GM19324 (cell line): Measurements from ENCODE around the gene SLC6A2.
"Not testable (repeated sequence)": the region's sequence is repeated elsewhere in the genome, so short reads cannot be mapped to it uniquely, and the experiment has no call there.

Experiments
- ATAC-seq: cut with Tn5 transposase; IDR thresholded peaks from one replicate; pipeline ENCODE4 v1.9.1; 2021; ENCODE audit warnings: mild to moderate bottlenecking, moderate library complexity; ENCODE audit not compliant: unreplicated experiment, low FRiP score

Gene SLC6A2

DNA sequence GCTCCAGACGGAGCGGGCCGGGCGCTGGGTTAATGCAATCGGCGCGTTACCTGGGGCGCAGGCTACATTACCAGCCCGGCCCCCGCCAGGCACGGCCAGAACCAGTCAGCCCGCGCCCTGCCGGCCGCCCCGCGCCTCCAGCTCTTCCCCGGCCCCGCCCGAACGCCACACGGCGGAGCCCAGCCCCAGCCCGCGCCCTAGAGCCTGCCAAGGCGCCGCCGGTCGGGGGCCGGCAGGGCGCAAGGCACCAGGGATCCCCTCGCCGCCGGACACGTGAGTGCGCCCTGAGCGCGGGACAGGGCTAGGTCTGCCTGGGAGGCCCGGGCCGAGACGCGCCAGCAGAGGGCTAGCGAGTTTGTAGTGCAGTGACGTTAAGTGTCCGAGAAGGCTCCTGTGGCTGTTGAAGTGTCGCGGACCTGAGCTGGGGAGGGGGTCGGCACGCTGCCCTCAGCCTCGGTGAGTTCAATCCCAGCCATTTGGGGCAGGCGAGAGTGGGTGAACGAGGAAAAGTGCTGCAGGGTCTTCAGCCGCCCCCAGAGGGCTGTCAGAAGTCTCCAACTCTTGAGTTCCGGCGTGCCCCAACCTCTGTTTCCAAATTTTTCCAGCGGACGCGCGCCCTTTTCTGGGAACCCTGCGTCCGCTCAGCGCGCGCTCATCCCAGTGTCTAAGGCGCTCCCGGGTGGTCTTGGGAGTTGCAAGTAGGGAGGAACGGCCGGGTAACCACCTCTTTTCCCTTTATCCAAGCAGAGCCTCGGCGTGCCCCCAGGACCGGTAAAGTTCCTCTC is at the start of gene SLC6A2:
SLC6A2 (plus strand) TSS at position 92 of the 785 bp plus-strand sequence. CDS start 707 bp downstream, outside the sequence.
- ATAC-seq: no peak

DNA sequence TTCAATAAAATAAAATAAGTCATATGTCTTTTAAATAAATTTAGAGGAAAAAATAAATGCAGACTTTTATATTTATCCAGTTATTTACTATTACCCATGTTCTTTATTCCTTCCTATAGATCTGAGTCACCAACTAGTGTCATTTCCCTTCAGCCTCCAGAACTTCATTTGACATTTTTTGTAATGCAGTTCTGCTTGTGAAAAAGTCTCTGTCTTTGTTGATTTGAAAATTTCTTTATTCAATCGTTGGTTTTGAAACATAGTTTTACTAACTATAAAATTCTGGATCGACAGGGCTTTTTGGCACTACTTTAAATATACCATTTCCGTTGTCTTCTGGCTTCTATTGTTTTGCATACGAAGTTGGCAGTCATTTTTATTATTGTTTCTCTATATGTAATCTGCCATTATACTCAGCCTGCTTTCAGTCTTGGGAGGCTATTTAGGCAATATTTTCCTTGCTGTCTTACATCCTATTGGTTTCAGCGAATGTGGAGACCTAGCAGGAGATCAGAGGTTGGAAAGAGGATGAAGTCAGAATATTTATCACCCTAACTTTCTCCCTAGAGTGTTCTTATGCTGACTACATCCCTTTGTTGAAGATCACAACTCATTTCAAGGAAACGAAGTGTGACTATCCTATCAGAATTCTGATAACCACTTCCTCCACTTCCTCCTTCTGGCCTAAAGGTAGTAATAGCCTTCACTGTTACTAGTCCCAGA is 42.0 kb upstream of the SLC6A2 start:
- ATAC-seq: no peak

DNA sequence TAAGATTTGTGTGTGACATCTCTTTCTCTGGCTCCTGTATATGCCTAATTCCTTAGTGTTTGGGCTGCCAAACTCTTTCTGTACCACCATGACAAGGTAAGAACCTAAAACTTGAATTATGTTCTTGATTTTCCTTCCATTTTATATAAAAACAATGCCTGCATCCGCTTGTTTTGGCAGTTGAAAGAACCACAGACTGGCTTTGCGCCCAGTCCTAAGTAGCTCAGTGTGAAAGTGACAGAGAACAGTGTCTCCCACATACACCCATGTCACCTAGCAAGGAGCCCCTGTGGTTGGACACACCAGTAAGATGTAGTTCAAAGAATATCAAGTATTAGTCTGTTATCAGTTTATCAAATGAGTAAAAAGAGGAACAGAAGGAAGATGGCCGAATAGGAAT is 40.7 kb upstream of the SLC6A2 start:
- ATAC-seq: no peak

DNA sequence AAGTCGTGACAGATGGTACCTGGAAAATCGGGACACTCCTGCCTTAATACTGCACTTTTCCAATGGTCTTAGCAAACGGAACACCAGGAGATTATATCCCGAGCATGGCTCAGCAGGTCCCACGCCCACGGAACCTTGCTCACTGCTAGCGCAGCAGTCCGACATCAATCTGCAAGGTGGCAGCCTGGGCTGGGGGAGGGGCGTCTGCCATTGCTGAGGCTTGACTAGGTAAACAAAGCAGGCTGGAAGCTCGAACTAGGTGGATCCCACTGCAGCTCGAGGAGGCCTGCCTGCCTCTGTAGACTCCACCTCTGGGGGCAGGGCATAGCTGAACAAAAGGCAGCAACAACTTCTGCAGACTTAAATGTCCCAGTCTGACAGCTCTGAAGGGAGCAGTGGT is 40.1 kb upstream of the SLC6A2 start:
- not testable (repeated sequence) for ATAC-seq

DNA sequence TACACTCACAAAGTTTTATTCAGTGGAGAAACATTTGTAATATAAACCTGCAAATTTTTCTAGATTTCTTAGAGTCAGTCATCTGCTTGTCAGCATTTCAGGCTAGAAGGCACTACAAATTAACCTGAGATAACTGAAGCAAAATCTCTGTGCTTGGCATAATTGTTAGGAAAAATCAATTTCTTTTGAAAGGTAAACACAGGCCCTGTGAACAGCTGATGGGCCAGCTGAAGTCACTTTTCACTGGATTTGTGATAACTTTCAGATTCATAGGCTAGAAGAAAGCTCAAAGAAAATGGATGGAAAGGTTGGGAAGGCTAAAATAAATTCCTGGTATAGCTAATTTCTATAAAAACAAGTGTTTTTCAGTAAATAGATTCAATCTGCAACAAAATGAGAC is 34.0 kb upstream of the SLC6A2 start:
- ATAC-seq: no peak

DNA sequence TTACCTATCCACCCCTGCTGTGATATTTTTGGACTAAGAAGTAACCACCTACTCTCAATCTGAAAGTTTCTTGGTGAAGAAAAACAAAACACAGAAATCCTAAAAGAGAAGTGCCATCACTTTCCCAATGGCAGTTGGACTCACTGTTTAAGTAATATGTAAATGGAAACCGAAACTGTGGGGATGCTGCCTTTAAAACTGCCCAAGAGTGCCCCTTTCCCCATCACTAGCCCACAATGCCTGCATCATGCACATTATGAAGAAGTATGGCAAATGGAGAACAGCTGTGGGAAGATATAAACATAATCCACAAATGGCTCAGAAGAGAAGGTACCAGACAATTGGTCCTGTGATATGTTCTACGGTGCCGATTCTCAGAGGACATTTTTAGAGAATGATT is 33.5 kb upstream of the SLC6A2 start:
- ATAC-seq: no peak

DNA sequence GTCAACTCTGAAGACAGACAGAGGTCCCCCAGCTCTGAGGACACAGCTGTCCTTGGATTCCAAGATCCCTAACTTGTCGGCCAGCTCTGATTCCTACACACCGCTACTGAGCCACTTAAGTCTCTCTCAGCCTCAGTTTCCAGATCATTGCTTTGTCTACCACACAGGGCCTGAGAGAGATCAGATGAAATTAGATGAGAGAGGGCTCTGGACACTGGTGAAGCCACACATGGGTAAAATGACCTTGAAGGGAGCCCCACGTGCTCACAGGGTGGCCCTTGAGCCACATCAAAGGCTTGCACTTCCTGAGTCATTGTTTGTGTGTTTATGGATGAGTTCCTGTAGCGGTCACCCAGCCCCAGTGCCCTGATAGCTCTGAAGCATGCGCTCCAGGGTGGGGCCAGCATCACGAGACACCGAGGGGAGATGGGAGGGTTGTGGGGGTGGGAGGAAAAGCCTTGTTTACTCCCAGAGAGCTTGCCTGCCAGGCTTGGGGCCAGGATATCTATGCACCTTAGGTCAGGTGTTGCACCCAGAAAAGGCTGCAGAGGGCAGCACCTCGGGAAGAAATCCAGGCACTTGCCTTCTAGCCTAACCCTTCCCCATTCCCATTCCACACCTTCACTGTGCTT is 32.7 kb upstream of the SLC6A2 start:
- no peak for ATAC-seq

- no peak for ATAC-seq
These were observed 32.1 kb upstream of the SLC6A2 start for GRCh38 chr16:55623640-55624039.

- ATAC-seq: no peak
These were observed 31.1 kb upstream of the SLC6A2 start for GRCh38 chr16:55624696-55625095.

GRCh38 chr16:55625843-55626242 is 29.9 kb upstream of the SLC6A2 start:
- ATAC-seq: no peak

GRCh38 chr16:55628306-55628968 is 27.4 kb upstream of the SLC6A2 start:
- ATAC-seq: no peak

- ATAC-seq: no peak
These were observed 25.0 kb upstream of the SLC6A2 start for GRCh38 chr16:55630774-55631173.

- ATAC-seq: no peak
These were observed 23.5 kb upstream of the SLC6A2 start for GRCh38 chr16:55632259-55632658.

DNA sequence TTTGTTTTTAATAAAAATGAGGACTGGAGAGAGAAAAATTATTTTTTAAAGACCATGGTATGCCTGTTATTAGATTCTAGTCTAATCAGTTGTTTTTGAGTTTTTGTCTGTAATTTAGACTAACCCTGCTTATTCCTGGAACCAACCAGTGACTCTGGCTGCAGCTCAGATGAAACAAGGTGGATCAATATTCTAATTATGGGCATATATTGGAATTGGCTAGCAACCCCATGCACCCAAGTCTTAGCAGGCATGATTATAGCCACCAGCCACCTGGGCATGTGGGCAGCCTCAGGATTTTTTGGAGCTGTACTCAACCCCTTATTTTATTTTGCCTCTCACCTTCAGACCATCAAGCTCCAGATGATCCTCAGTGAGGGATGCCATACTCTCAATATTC is 21.6 kb upstream of the SLC6A2 start:
- no peak for ATAC-seq

GRCh38 chr16:55638256-55638655 is 17.5 kb upstream of the SLC6A2 start:
- ATAC-seq: no peak

- no peak for ATAC-seq
These were observed 15.0 kb upstream of the SLC6A2 start for GRCh38 chr16:55640701-55641327.

DNA sequence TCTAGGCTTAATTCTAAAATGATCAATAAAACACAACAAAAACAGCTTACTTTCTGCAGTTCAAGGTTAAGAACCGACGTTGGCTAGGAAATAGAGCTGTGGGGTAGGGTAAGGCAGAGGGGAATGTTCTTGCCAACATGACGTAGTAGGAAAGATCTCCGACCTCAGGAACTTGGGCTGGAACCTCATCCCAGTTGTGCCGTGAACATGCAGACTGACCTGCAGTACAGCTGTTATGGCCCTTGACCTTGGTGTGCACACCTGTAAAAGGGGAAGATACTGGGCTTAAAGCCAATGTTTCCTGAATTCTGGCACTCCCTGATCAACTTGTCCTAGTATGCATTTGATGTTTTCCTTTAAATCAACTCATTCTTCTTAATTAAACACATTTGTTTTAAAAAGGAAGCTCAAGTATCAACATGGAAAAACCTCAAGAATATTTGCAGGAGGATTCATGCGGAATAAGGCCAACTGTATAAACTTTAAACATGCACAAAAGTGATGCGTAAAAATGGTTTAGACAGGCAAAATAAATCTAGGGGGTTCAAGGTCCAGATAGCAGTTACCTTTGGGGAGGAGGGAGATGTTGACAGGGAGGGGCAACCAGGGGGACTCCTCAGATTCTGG is 14.2 kb upstream of the SLC6A2 start:
- no peak for ATAC-seq

- ATAC-seq: no peak
These were observed 13.2 kb upstream of the SLC6A2 start for GRCh38 chr16:55642611-55643010.

GRCh38 chr16:55643161-55643970 is 12.4 kb upstream of the SLC6A2 start:
- no peak for ATAC-seq
